Aortic smooth muscle cell (primary cell): ENCODE data around the gene FANCE. TPM values are rescaled to one million over a fixed set of nuclear protein-coding genes. Genes with fewer than 3 reads are reported as not detected.

ENCODE experiments used
- total RNA-seq: library from RNA; depleted of rRNA; stranded (reverse); fragments of >200 nt; gene quantifications from 2 replicates; pipeline ENCODE4 v1.2.3, GENCODE V29; 2014

The FANCE gene
- total RNA-seq: 4.0 and 6.6 TPM in 2 replicates

GRCh38 chr6:35452183-35453090, at the start of gene FANCE:
Gene FANCE (plus strand): TSS chr6:35452338. CDS start chr6:35452546, 208 bp downstream.

GRCh38 chr6:35468181-35468979, 16.2 kb downstream of the FANCE start, which contains the start of gene RPL10A:
Gene RPL10A (plus strand): TSS chr6:35468401. CDS start chr6:35468435, 34 bp downstream.

GRCh38 chr6:35496841-35497570, 44.9 kb downstream of the FANCE start, which contains the start of gene TEAD3:
Gene TEAD3 (minus strand): TSS chr6:35497079.

GRCh38 chr6:35512740-35513139, 60.6 kb downstream of the FANCE start, which contains the start of gene TULP1:
Gene TULP1 (minus strand): TSS chr6:35512896. CDS start chr6:35512858, 38 bp downstream.

Other genes with a start within 250 kb of the FANCE start
- 2.5 and 9.2 TPM in 2 replicates for gene SCUBE3, start 238.4 kb upstream of the FANCE start, total RNA-seq
- 17.8 and 21.8 TPM in 2 replicates for gene ZNF76, start 192.6 kb upstream of the FANCE start, total RNA-seq
- under 0.01 and 0.19 TPM in 2 replicates for gene DEF6, start 154.5 kb upstream of the FANCE start, total RNA-seq
- 7.3 and 10.0 TPM in 2 replicates for gene PPARD, start 109.8 kb upstream of the FANCE start, total RNA-seq
- gene RPL10A, start 16.1 kb downstream of the FANCE start, total RNA-seq: 1,863 and 1,949 TPM in 2 replicates
- gene TEAD3, start 44.7 kb downstream of the FANCE start, total RNA-seq: 6.9 and 7.0 TPM in 2 replicates
- gene TULP1, start 60.6 kb downstream of the FANCE start, total RNA-seq: not detected in 2 replicates
- 3.6 and 4.9 TPM in 2 replicates for gene FKBP5, start 236.6 kb downstream of the FANCE start, total RNA-seq